ENCODE results near the gene LRP5.
"Not testable (repeated sequence)": the region's sequence is repeated elsewhere in the genome, so short reads cannot be mapped to it uniquely, and the experiment has no call there.

Gene LRP5

GRCh38 chr11:68329536-68329935 is 17.1 kb downstream of the LRP5 start:
- no peak for DNase-seq (ENCODE audit: low read depth in 2 of 2)

DNA sequence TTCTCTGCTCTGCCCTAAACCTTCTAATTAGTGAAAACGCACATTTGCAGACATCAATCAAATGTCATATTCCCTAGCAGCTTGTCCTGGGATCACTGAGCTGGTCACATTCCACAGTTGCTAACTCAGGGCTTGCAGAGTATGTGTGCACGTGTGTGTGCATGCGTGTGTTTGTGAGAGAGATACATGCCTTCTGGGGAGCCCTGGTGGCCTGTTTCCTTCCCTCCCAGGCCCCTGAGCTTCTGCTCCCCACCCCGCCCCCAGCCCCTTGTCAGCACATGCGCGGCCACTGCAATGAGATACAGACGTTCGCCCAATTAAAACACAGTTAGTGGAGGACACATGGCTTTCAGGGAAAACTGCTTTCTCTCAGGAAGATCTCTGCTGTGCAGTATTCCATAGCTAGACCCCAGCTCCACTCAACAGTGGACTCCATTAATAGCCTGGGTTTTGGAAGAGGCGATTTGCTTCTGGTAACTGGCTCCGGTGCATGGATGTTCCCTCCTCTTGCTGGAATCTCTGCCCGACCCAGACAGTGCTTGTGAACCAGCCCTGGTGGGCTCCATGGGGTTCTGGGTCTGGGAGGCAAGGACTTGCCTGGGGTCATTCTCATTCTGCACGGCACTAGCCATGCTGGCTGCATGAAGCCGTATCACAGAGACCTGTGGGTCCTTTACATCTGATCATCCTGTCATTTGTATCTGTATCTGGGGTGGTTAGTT is 17.7 kb downstream of the LRP5 start:
- no peak for DNase-seq (ENCODE audit: low read depth in 2 of 2)

- DNase-seq (ENCODE audit: low read depth in 2 of 2): no peak
These were observed 18.4 kb downstream of the LRP5 start for GRCh38 chr11:68330700-68331337.

GRCh38 chr11:68331338-68331947 is 19.1 kb downstream of the LRP5 start:
- DNase-seq (ENCODE audit: low read depth in 2 of 2): no peak

DNA sequence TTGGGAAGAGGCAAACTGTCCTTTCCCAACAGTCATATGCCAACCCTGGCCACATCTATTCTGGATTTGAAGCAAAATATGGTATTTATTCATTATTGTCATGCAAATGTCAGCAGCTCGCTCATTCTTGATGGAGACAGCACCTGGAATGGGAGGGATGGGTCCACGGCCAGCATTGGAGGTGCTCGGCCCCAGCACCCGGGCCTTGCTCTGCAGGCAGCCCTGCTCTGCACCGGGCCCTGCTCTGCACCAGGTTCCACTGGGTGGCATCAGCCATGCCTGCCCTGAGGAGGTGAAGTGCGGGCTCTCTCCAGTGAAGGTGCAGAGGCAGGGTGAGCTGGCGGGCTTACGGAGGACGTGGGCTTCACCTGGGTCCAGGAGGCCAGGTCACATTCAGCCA is 19.8 kb downstream of the LRP5 start:
- no peak for DNase-seq (ENCODE audit: low read depth in 2 of 2)

DNA sequence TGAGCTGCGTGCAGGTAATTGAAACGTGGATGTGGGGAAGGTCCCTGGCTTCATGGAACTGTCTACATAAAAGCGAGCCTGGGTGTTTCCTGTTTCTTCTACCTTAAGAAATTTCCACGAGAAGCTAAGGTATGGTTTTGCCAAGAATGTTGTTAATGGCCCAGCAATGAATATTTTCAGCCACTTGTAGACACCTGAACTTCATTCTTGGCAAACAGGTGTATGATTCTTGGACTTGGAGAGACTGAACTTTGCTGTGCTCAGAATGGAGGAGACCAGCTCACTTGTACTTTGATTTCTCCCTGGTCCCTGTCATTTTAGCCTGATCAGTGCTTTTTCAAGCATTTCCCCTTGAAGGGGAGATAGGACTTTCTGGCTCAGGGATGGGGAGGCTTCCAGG is 20.8 kb downstream of the LRP5 start:
- no peak for DNase-seq (ENCODE audit: low read depth in 2 of 2)

DNA sequence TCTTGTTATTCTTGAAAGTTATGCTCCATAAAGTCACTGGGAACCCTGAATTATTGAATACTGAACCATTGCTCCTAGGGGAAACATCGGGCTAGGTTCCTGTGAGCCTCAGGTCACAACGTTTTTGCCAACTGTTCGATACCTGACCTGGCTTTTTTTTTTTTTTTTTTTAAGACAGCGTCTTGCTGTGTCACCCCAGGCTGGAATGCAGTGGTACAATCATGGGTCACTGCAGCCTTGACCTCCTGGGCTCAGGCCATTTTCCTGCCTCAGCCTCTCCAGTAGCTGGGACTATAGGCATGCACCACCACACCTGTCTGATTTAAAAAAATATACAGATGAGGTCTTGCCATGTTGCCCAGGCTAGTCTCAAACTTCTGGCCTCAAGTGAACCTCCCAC is 22.5 kb downstream of the LRP5 start:
- DNase-seq (ENCODE audit: low read depth in 2 of 2): no peak

DNA sequence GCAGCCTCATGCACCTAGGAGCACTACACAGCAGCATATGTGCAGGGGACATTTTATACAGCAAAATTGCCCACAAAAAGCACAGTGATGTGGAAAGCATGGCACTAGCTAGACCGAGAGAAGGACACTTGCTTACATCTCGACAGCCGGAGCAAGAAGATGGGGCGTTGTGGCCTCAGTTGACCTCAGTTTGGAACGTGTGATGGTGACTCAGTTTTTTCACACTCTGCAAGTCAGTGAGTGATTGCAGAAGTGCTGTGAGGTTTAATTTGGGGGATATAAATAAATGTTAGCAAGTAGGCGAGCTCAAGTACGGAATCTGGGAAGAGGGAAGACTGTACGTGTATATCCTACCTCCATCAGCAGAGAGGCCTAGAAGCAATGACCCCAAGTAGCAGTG is 23.3 kb downstream of the LRP5 start:
- DNase-seq (ENCODE audit: low read depth in 2 of 2): no peak

DNA sequence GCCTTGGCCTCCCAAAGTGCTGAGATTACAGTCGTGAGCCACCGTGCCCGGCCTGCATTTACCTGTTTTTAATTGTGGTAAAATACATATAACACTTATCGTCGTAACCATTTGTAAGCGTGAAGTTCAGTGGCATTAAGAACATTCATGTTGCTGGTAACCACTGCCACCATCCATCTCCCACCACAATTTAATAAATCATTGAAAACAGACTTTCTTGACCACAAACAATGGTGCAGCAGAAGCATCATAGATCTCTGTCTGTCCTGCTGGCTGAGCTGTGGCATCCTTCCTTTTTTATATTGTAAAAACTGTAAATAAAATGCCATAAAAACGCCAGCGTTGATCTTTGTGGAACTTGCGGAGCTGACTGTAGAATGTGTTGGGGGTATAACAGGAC is 24.3 kb downstream of the LRP5 start:
- DNase-seq (ENCODE audit: low read depth in 2 of 2): no peak

DNA sequence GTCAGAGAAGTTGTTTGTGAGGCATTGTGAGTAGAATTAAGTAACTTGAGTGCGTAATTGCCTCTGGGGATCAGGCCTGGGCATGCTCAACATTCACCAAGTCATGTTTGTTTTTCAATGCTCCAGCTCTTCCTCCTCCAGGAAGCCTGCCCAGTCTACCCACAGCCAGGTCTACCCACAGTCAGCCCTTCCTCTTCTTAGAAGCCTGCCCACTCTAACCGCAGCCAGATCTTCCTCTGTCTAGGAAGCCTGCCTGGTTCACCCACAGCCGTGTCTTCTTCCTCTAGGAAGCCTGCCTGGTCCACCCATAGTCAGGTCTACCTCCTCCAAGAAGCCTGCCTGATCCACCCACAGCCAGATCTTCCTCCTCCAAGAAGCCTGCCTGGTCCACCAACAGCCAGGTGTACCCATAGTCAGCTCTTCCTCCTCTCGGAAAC is 25.0 kb downstream of the LRP5 start:
- DNase-seq (ENCODE audit: low read depth in 2 of 2): no peak

- DNase-seq (ENCODE audit: low read depth in 2 of 2): no peak
These were observed 25.8 kb downstream of the LRP5 start for GRCh38 chr11:68338051-68338780.

GRCh38 chr11:68340003-68340767 is 27.8 kb downstream of the LRP5 start:
- no peak for DNase-seq (ENCODE audit: low read depth in 2 of 2)

DNA sequence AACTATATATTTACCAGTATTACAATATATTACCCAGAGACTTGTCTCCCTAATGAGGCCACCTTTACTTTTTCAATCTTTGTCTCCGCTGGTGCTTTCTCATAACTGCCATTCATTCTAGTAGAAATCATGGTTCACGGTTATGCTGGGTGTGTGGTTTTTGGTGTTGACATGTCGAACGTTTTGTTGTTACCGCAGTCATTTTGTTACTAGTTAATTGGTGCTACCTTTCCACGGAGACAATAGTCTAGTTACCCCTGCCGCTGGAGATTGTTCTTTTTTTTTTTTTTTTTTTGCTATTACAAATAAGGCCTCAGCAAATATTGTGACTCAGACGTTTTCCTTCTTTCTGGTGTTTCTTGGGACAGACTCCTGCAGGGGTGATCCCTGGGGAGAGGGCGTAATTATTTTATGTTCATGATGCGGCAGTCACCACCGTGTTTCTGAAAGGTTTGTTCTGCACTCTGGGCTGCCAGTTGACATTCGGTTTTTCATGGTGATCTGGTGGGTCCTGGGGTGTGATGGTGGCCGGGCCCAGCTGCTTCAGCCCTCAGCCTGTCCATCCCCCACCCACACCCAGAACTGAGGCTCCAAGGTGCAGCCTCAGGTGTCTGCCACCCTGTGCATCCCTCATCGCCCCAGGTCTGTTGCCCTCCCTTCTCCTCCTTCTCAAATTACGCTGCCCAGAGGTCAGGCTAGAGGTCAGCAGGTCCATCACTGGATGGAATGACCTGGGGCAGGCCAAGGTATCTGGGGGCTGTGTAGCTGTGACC is 28.6 kb downstream of the LRP5 start:
- DNase-seq (ENCODE audit: low read depth in 2 of 2): no peak

GRCh38 chr11:68341557-68342458 is 29.4 kb downstream of the LRP5 start:
- no peak for DNase-seq (ENCODE audit: low read depth in 2 of 2)

DNA sequence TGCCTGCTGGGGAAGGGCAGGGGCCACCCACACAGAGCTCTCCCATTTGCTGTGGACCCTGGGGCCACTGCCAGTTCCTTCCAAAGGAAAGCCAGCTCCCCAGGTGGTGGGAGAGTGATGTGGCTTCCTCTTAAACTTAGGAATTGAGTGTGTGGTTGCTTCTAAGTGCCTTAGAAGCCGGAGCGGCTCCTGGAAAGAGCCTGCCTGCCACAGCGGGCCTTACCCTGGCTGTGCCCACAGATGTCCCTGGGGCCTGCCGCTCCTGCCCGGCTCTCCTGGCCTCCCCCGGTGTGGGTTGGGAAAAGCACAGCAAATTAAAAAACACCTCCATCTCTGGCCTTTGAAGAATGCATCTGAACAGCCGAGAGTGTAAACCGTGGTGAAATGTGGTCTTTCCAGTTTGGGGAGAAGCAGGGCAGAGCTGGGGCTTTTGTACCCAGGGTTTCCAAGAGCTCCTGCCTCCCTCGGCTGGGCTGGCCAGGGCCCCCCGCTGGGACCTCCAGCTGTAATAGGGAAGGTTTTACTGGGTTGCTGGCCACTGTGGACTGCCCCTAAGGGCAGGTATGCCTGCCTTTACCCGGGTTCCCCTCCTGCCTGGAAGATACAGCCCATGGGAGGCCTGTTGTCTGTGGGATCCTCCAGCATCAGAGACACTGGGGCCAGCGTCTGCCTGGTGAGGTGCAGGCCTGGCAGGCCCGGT is 30.2 kb downstream of the LRP5 start:
- DNase-seq (ENCODE audit: low read depth in 2 of 2): no peak

GRCh38 chr11:68343761-68344256 is 31.4 kb downstream of the LRP5 start:
- DNase-seq (ENCODE audit: low read depth in 2 of 2): no peak

- not testable (repeated sequence) for DNase-seq (ENCODE audit: low read depth in 2 of 2)
These were observed 32.4 kb downstream of the LRP5 start for GRCh38 chr11:68344821-68345220.

DNA sequence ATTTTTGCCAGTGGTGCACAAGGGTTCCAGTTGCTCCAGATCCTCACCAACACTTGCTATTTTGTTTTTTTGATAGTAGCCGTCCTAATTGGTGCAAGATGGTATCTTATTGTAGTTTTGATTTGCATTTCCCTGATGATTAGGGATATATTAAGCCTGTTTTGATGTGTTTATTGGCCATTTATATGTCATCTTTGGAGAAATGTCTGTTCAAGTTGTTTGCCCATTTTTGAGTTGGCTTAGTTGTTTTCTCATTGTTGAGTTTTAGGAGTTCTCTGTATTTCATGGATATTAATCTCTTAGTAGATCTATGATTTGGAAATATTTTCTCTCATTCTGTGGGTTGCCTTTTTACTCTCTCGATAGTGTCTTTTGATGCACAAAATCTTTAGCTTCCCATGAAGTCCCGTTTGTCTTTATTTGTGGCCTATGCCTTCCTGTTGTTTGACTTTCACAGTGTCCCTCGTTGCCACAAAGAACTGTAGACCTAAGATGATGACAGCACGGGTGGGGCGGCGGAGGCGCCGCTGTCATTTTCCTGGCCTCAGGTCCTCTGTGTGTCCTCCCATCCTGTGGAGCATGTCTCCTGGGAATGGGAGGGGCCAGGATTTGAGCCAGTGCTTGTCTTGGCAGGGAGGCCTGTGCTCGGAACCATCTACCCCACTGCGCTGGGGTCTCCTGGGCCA is 33.5 kb downstream of the LRP5 start:
- no peak for DNase-seq (ENCODE audit: low read depth in 2 of 2)

DNA sequence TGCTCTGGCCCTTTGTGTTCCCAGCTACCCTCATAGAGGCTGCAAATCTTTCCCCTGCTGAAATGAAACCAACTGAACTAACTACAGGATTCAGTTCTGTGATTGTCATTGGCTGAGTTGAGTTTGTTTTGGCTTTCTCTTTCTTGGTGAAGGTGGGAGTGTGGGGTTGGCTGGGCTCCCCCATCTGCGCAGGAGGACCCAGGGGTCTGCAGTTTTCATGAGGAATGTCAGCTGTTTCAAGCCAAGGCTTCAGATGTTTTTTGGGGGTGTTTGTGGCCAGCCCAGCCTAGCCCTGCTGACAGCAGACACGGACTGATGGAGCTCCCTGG is 34.0 kb downstream of the LRP5 start:
- no peak for DNase-seq (ENCODE audit: low read depth in 2 of 2)

Data from stimulated activated CD8-positive, alpha-beta memory T cell treated with anti-CD3 and anti-CD28 coated beads, Interleukin-7, amount 100 ng/mL, for 1 hour (primary cell).